ENCODE results near the gene NANP. TPM values are rescaled to one million over a fixed set of nuclear protein-coding genes. Genes with fewer than 3 reads are reported as not detected.
A peak's percentile ranks its signal among the peaks of the same experiment; 100 is the strongest.

NANP gene
- total and polyA plus RNA-seq, 2 of the 13 experiments (the other 11 are each of a cell fraction or from before 2014, with no cell fraction given): 8.9 to 21.5 TPM

DNA sequence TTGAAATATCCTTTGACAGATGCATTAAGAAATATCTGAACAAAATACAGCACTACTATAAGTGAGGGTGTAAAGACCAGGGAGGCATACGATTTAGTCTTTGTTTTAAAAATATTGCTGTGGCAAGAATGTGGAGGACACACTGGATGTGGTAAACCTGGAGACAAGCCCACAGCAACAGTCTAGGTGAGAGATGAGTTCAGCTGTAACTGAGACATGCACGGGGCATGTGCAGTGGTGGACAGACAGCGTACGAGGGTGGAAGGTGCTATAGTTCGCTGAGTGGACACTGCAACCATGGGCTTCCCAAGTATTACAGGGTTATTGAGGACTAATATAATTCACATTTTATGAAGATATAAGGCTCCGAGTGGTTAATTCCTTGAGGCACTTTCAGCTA lies 1.8 kb downstream of the NANP start (continued):
- TF ChIP-seq, protein P1, sequence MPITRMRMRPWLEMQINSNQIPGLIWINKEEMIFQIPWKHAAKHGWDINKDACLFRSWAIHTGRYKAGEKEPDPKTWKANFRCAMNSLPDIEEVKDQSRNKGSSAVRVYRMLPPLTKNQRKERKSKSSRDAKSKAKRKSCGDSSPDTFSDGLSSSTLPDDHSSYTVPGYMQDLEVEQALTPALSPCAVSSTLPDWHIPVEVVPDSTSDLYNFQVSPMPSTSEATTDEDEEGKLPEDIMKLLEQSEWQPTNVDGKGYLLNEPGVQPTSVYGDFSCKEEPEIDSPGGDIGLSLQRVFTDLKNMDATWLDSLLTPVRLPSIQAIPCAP (CRISPR knock-in tag; IDR thresholded peaks at IDR 0.05; ENCODE audit: low read depth): no peak
- peak; percentile 71; the same call in 1 of the 2 replicates for TF ChIP-seq ZFP36L1 (CRISPR knock-in tag; IDR thresholded peaks at IDR 0.05)
- peak; percentile 50; the same call in 1 of the 2 replicates for TF ChIP-seq DPF2 (CRISPR knock-in tag; IDR thresholded peaks at IDR 0.05; ENCODE audit: borderline replicate concordance, low read depth)
- no peak for TF ChIP-seq BORCS8-MEF2B (CRISPR knock-in tag; IDR thresholded peaks at IDR 0.05)
- TF ChIP-seq ZNF564 (CRISPR knock-in tag; IDR thresholded peaks at IDR 0.05): no peak
- TF ChIP-seq TSC22D2 (CRISPR knock-in tag; IDR thresholded peaks at IDR 0.05; ENCODE audit: borderline replicate concordance): no peak
- TF ChIP-seq ZNF230 (CRISPR knock-in tag; IDR thresholded peaks at IDR 0.05): no peak
- TF ChIP-seq, protein P2, sequence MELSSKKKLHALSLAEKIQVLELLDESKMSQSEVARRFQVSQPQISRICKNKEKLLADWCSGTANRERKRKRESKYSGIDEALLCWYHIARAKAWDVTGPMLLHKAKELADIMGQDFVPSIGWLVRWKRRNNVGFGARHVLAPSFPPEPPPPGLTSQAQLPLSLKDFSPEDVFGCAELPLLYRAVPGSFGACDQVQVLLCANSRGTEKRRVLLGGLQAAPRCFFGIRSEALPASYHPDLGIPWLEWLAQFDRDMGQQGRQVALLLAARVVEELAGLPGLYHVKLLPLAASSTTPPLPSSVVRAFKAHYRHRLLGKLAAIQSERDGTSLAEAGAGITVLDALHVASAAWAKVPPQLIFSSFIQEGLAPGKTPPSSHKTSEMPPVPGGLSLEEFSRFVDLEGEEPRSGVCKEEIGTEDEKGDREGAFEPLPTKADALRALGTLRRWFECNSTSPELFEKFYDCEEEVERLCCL (CRISPR knock-in tag; IDR thresholded peaks at IDR 0.05; ENCODE audit: borderline replicate concordance): no peak
- TF ChIP-seq, protein P3, sequence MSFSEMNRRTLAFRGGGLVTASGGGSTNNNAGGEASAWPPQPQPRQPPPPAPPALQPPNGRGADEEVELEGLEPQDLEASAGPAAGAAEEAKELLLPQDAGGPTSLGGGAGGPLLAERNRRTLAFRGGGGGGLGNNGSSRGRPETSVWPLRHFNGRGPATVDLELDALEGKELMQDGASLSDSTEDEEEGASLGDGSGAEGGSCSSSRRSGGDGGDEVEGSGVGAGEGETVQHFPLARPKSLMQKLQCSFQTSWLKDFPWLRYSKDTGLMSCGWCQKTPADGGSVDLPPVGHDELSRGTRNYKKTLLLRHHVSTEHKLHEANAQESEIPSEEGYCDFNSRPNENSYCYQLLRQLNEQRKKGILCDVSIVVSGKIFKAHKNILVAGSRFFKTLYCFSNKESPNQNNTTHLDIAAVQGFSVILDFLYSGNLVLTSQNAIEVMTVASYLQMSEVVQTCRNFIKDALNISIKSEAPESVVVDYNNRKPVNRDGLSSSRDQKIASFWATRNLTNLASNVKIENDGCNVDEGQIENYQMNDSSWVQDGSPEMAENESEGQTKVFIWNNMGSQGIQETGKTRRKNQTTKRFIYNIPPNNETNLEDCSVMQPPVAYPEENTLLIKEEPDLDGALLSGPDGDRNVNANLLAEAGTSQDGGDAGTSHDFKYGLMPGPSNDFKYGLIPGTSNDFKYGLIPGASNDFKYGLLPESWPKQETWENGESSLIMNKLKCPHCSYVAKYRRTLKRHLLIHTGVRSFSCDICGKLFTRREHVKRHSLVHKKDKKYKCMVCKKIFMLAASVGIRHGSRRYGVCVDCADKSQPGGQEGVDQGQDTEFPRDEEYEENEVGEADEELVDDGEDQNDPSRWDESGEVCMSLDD (CRISPR knock-in tag; IDR thresholded peaks at IDR 0.05; ENCODE audit: borderline replicate concordance): no peak
- no peak for TF ChIP-seq SATB2 (CRISPR knock-in tag; IDR thresholded peaks at IDR 0.05)
- no peak for TF ChIP-seq HNRNPH1 (optimal IDR thresholded peaks at IDR 0.05; ENCODE audit: low read depth, low read length)
- no peak for TF ChIP-seq ZMYM4 (CRISPR knock-in tag; IDR thresholded peaks at IDR 0.05)
- TF ChIP-seq, protein P4, sequence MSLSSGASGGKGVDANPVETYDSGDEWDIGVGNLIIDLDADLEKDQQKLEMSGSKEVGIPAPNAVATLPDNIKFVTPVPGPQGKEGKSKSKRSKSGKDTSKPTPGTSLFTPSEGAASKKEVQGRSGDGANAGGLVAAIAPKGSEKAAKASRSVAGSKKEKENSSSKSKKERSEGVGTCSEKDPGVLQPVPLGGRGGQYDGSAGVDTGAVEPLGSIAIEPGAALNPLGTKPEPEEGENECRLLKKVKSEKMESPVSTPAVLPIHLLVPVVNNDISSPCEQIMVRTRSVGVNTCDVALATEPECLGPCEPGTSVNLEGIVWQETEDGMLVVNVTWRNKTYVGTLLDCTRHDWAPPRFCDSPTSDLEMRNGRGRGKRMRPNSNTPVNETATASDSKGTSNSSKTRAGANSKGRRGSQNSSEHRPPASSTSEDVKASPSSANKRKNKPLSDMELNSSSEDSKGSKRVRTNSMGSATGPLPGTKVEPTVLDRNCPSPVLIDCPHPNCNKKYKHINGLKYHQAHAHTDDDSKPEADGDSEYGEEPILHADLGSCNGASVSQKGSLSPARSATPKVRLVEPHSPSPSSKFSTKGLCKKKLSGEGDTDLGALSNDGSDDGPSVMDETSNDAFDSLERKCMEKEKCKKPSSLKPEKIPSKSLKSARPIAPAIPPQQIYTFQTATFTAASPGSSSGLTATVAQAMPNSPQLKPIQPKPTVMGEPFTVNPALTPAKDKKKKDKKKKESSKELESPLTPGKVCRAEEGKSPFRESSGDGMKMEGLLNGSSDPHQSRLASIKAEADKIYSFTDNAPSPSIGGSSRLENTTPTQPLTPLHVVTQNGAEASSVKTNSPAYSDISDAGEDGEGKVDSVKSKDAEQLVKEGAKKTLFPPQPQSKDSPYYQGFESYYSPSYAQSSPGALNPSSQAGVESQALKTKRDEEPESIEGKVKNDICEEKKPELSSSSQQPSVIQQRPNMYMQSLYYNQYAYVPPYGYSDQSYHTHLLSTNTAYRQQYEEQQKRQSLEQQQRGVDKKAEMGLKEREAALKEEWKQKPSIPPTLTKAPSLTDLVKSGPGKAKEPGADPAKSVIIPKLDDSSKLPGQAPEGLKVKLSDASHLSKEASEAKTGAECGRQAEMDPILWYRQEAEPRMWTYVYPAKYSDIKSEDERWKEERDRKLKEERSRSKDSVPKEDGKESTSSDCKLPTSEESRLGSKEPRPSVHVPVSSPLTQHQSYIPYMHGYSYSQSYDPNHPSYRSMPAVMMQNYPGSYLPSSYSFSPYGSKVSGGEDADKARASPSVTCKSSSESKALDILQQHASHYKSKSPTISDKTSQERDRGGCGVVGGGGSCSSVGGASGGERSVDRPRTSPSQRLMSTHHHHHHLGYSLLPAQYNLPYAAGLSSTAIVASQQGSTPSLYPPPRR (CRISPR knock-in tag; IDR thresholded peaks at IDR 0.05; ENCODE audit: borderline replicate concordance): no peak
- TF ChIP-seq, protein P5, sequence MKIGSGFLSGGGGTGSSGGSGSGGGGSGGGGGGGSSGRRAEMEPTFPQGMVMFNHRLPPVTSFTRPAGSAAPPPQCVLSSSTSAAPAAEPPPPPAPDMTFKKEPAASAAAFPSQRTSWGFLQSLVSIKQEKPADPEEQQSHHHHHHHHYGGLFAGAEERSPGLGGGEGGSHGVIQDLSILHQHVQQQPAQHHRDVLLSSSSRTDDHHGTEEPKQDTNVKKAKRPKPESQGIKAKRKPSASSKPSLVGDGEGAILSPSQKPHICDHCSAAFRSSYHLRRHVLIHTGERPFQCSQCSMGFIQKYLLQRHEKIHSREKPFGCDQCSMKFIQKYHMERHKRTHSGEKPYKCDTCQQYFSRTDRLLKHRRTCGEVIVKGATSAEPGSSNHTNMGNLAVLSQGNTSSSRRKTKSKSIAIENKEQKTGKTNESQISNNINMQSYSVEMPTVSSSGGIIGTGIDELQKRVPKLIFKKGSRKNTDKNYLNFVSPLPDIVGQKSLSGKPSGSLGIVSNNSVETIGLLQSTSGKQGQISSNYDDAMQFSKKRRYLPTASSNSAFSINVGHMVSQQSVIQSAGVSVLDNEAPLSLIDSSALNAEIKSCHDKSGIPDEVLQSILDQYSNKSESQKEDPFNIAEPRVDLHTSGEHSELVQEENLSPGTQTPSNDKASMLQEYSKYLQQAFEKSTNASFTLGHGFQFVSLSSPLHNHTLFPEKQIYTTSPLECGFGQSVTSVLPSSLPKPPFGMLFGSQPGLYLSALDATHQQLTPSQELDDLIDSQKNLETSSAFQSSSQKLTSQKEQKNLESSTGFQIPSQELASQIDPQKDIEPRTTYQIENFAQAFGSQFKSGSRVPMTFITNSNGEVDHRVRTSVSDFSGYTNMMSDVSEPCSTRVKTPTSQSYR (CRISPR knock-in tag; IDR thresholded peaks at IDR 0.05; ENCODE audit: borderline replicate concordance): no peak

Measured in HepG2 (cell line).